ENCODE measurements around the gene SEMA3B. TPM values are rescaled to one million over a fixed set of nuclear protein-coding genes. Genes with fewer than 3 reads are reported as not detected.

Gene SEMA3B
- total RNA-seq, 1 donor from 2014 or later, result 17.9 TPM

- Histone ChIP-seq H3K36me3 (ENCODE audit: control insufficient read depth, insufficient read depth, low read length) (no peaks in the 10 kb centered on the region), H3K4me3 (ENCODE audit: low read depth, low read length) (no peak overlapping the region), H3K27me3 (ENCODE audit: control insufficient read depth, insufficient read depth, low read length) (no peaks in the 10 kb centered on the region)
- no peak for DNase-seq (ENCODE audit: low read depth)
- no peak for TF ChIP-seq CTCF (IDR thresholded peaks at IDR 0.05; ENCODE audit: insufficient read depth, low read length, poor library complexity, severe bottlenecking)
These were observed 25.8 kb downstream of the SEMA3B start for GRCh38 chr3:50294492-50295403.

GRCh38 chr3:50295553-50296431 is 26.8 kb downstream of the SEMA3B start:
- Histone ChIP-seq H3K4me3 (ENCODE audit: low read depth, low read length) (no peak overlapping the region), H3K36me3 (ENCODE audit: control insufficient read depth, insufficient read depth, low read length) (no peaks in the 10 kb centered on the region), H3K27me3 (ENCODE audit: control insufficient read depth, insufficient read depth, low read length) (no peaks in the 10 kb centered on the region)
- no peak for DNase-seq (ENCODE audit: low read depth)
- no peak for TF ChIP-seq CTCF (IDR thresholded peaks at IDR 0.05; ENCODE audit: insufficient read depth, low read length, poor library complexity, severe bottlenecking)

- no peak for DNase-seq (ENCODE audit: low read depth)
- H3K36me3 ChIP-seq (ENCODE audit: control insufficient read depth, insufficient read depth, low read length), result no peaks in the 10 kb centered on the region
- H3K4me3 ChIP-seq (ENCODE audit: low read depth, low read length), result no peak overlapping the region
- no peaks in the 10 kb centered on the region for H3K27me3 ChIP-seq (ENCODE audit: control insufficient read depth, insufficient read depth, low read length)
- TF ChIP-seq CTCF (IDR thresholded peaks at IDR 0.05; ENCODE audit: insufficient read depth, low read length, poor library complexity, severe bottlenecking), result no peak
These were observed 27.9 kb downstream of the SEMA3B start for GRCh38 chr3:50296721-50297383.

GRCh38 chr3:50297384-50297775 is 28.4 kb downstream of the SEMA3B start:
- Histone ChIP-seq H3K27me3 (ENCODE audit: control insufficient read depth, insufficient read depth, low read length) (no peaks in the 10 kb centered on the region), H3K4me3 (ENCODE audit: low read depth, low read length) (no peak overlapping the region), H3K36me3 (ENCODE audit: control insufficient read depth, insufficient read depth, low read length) (no peaks in the 10 kb centered on the region)
- TF ChIP-seq CTCF (IDR thresholded peaks at IDR 0.05; ENCODE audit: insufficient read depth, low read length, poor library complexity, severe bottlenecking), result no peak
- DNase-seq (ENCODE audit: low read depth), result no peak

- DNase-seq (ENCODE audit: low read depth), result no peak
- H3K36me3 ChIP-seq (ENCODE audit: control insufficient read depth, insufficient read depth, low read length), result no peaks in the 10 kb centered on the region
- H3K4me3 ChIP-seq (ENCODE audit: low read depth, low read length), result peak overlapping the region; percentile 94
- TF ChIP-seq CTCF (IDR thresholded peaks at IDR 0.05; ENCODE audit: insufficient read depth, low read length, poor library complexity, severe bottlenecking), result peak; percentile 22
- H3K27me3 ChIP-seq (ENCODE audit: control insufficient read depth, insufficient read depth, low read length), result no peaks in the 10 kb centered on the region
These were observed 29.2 kb downstream of the SEMA3B start for GRCh38 chr3:50297896-50298725.

Data from kidney epithelial cell (primary cell).